ENCODE results near the gene ZNF212.

GRCh38 chr7:149291036-149291780 lies 51.8 kb downstream of the ZNF212 start:
- TF ChIP-seq CTCF (conservative IDR thresholded peaks at IDR 0.05 in 1 of 2, IDR thresholded peaks at IDR 0.05 in 1 of 2; ENCODE audit: low read depth in 1 of 2, low read length in 2 of 2) (no peak), EZH2 (IDR thresholded peaks at IDR 0.05; ENCODE audit: low read length, missing control alignments) (no peak)

Measured in fibroblast of lung (primary cell).